WTC11 (cell line): ENCODE data around the gene CFAP161.

Experiments
- ATF1 ChIP-seq: sonication (generic); formaldehyde crosslinking; IDR thresholded peaks from 2 replicates; pipeline ENCODE4 v1.8.1; 2023; ENCODE audit warnings: mild to moderate bottlenecking, moderate library complexity, missing genetic modification reagents
- SP1 ChIP-seq: sonication (generic); formaldehyde crosslinking; conservative IDR thresholded peaks from 2 replicates; pipeline ENCODE4 v1.8.1; 2022; ENCODE audit warnings: missing genetic modification reagents
- TF ChIP-seq, protein P1 (sequence below): fragments of 200-600 bp; IDR thresholded peaks from 2 replicates; pipeline ENCODE4 v1.8.0; 2022; ENCODE audit warnings: antibody characterized with exemption

DNA sequence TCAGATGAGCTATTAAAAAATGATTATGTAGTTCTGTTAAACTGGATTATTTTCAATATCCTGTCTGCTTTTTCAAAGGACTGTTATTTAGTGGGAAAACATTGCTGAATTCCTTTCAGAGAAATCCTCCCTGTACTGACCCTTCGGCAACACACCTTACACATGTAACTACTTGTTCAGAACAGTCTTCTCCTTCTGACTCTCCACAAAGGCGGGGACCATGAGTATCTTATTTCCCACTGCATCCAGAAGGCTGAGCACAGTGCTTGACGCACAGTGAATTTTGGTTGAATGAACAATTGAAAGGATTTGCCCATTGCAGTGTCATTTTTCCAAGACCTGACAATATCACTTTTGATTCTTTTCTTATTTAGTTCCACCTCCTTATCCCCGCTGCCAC, 23.1 kb upstream of the CFAP161 start:
- TF ChIP-seq, protein P1, sequence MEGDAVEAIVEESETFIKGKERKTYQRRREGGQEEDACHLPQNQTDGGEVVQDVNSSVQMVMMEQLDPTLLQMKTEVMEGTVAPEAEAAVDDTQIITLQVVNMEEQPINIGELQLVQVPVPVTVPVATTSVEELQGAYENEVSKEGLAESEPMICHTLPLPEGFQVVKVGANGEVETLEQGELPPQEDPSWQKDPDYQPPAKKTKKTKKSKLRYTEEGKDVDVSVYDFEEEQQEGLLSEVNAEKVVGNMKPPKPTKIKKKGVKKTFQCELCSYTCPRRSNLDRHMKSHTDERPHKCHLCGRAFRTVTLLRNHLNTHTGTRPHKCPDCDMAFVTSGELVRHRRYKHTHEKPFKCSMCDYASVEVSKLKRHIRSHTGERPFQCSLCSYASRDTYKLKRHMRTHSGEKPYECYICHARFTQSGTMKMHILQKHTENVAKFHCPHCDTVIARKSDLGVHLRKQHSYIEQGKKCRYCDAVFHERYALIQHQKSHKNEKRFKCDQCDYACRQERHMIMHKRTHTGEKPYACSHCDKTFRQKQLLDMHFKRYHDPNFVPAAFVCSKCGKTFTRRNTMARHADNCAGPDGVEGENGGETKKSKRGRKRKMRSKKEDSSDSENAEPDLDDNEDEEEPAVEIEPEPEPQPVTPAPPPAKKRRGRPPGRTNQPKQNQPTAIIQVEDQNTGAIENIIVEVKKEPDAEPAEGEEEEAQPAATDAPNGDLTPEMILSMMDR, result no peak
- no peak for TF ChIP-seq SP1 (CRISPR knock-in tag)
- no peak for TF ChIP-seq ATF1 (CRISPR knock-in tag)
